Measurements from ENCODE around the gene FKRP. TPM values are rescaled to one million over a fixed set of nuclear protein-coding genes. Genes with fewer than 3 reads are reported as not detected.

The FKRP gene
- total RNA-seq, 1 experiment from 2014 or later = 10.6 TPM

- DNase-seq = no peak
- Histone ChIP-seq H3K9me3 (ENCODE audit: insufficient read depth, low read depth) (no peaks in the 10 kb centered on the region), H3K4me2 (no peak overlapping the region), H3K9me2 (ENCODE audit: insufficient read depth) (no peaks in the 10 kb centered on the region), H3K27me3 (ENCODE audit: insufficient read depth, low read depth) (no peaks in the 10 kb centered on the region), H3K36me3 (ENCODE audit: low read depth) (peaks cover 32% of the 10 kb centered on the region), H4K20me1 (ENCODE audit: insufficient read depth) (peaks cover 74% of the 10 kb centered on the region), H3K4me1 (replicated peaks; ENCODE audit: insufficient read depth) (peaks cover 11% of the 10 kb centered on the region), H2AFZ (no peak overlapping the region), H3K27ac (no peak overlapping the region), H3K79me2 (ENCODE audit: low read depth) (peaks cover 91% of the 10 kb centered on the region), H3K4me3 (no peak overlapping the region), H3F3A (ENCODE audit: insufficient read depth, low read depth) (no peaks in the 10 kb centered on the region)
- ChIA-PET CTCF (no interaction called here), POLR2A (ENCODE audit: unreplicated experiment) (no interaction called here)
- intact Hi-C loops (cut with micrococcal nuclease; ENCODE audit: unreplicated experiment) = no loop called here
- no TSS peak for BruUV-seq (replicated peaks)
- no peak for TF ChIP-seq CTCF (conservative IDR thresholded peaks at IDR 0.05)
- no peak for TF ChIP-seq EZH2 (IDR thresholded peaks at IDR 0.05; ENCODE audit: low read depth)
These were observed 4.4 kb upstream of the FKRP start for GRCh38 chr19:46741447-46741846.

DNA sequence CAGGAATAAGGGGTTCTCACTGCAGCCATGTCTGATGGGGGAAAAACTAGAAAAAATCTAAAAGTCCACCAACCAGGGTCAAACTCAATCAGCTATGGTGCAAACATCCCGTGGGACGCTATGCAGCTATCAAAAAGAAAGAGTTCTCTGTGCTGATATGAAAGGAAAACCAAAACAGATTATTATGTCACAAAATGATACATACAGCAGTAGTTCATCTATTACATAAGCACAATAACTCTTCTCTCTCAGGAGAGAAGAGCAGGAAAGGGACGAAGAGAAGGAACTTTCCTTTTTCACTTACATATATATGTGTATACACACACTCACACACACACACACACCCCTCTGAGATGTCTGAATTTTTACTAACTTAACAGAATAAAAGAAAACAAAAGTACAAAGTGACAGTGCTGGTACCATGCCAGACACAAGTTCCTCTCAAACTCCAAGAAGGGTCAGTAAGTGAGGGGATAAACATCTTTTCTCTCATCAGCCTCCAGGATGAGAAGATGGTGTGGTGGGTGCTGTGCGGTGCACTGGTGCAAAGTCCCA is 2.9 kb upstream of the FKRP start:
- peaks cover 88% of the 10 kb centered on the region for H3K79me2 ChIP-seq (ENCODE audit: low read depth)
- no TSS peak for BruUV-seq (replicated peaks)
- H4K20me1 ChIP-seq (ENCODE audit: insufficient read depth) = peaks cover 64% of the 10 kb centered on the region
- peaks cover 11% of the 10 kb centered on the region for H3K4me1 ChIP-seq (replicated peaks; ENCODE audit: insufficient read depth)
- no peaks in the 10 kb centered on the region for H3K9me3 ChIP-seq (ENCODE audit: insufficient read depth, low read depth)
- H3K27me3 ChIP-seq (ENCODE audit: insufficient read depth, low read depth) = no peaks in the 10 kb centered on the region
- peaks cover 11% of the 10 kb centered on the region; the same call in 1 of the 2 replicates for H3F3A ChIP-seq (ENCODE audit: insufficient read depth, low read depth)
- H2AFZ ChIP-seq = no peak overlapping the region
- H3K27ac ChIP-seq = no peak overlapping the region
- peaks cover 27% of the 10 kb centered on the region for H3K36me3 ChIP-seq (ENCODE audit: low read depth)
- no peak overlapping the region for H3K4me2 ChIP-seq
- ChIA-PET CTCF (interaction anchor here (0.7 kb wide), 1 partner anchor 213 kb away, joined by 3 read pairs; no protein-coding TSS in a partner anchor), POLR2A (ENCODE audit: unreplicated experiment) (no interaction called here)
- no peaks in the 10 kb centered on the region for H3K9me2 ChIP-seq (ENCODE audit: insufficient read depth)
- no peak for TF ChIP-seq CTCF (conservative IDR thresholded peaks at IDR 0.05)
- no peak for TF ChIP-seq EZH2 (IDR thresholded peaks at IDR 0.05; ENCODE audit: low read depth)
- H3K4me3 ChIP-seq = no peak overlapping the region
- DNase-seq = peak in 1 of 2 experiments; percentile 19
- intact Hi-C loops (cut with micrococcal nuclease; ENCODE audit: unreplicated experiment) = no loop called here

DNA sequence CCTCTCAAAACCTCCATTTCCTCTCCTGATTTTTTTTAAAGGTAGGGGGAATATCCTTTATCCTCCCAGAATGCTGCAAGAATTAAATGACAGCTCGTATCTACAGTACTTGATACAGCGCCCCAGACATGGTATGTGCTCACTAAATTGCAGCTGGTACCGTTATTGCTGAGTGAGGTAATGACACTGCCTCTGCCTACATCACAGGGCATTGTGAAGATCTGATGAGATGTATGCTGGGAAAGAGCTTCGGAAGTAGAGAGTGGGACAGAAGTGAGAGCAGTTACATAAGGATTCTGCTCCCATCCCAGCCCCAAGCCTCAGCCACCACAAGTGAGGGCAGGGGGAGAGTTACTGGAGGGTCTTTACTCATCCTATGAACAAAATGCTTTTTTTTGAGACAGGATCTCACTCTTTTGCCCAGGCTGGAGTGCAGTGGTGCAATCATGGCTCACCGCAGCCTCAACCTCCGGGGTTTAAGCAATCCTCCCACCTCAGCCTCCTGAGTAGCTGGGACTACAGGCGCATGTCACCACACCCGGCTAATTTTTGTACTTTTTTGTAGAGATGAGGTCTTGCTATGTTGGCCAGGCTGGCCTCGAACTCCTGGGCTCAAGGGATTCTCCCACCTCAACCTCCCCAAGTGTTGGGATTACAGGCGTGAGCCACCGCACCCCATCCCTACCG is 1.7 kb upstream of the FKRP start:
- BruUV-seq (replicated peaks) = TSS peak; percentile 29
- intact Hi-C loops (cut with micrococcal nuclease; ENCODE audit: unreplicated experiment) = no loop called here

More for the DNA sequence above, 1.7 kb upstream of the FKRP start:
- no peak for DNase-seq
- H3F3A ChIP-seq (ENCODE audit: insufficient read depth, low read depth) = peaks cover 20% of the 10 kb centered on the region; the same call in 1 of the 2 replicates
- H3K4me3 ChIP-seq = peak overlapping the region; percentile 88; the same call in 1 of the 2 replicates
- ChIA-PET POLR2A (ENCODE audit: unreplicated experiment) (no interaction called here), CTCF (interaction anchor here (0.5 to 0.7 kb wide), 3 partner anchors 37 to 85 kb away, joined by 3 to 11 read pairs (median 6); no protein-coding TSS in a partner anchor)
- no peak overlapping the region for H3K27ac ChIP-seq
- H3K27me3 ChIP-seq (ENCODE audit: insufficient read depth, low read depth) = no peaks in the 10 kb centered on the region
- no peaks in the 10 kb centered on the region for H3K9me2 ChIP-seq (ENCODE audit: insufficient read depth)
- H3K36me3 ChIP-seq (ENCODE audit: low read depth) = peaks cover 17% of the 10 kb centered on the region; the same call in 1 of the 2 replicates
- no peaks in the 10 kb centered on the region for H3K9me3 ChIP-seq (ENCODE audit: insufficient read depth, low read depth)
- TF ChIP-seq EZH2 (IDR thresholded peaks at IDR 0.05; ENCODE audit: low read depth) (no peak), CTCF (conservative IDR thresholded peaks at IDR 0.05) (no peak)
- H3K79me2 ChIP-seq (ENCODE audit: low read depth) = peaks cover 76% of the 10 kb centered on the region
- H4K20me1 ChIP-seq (ENCODE audit: insufficient read depth) = peaks cover 53% of the 10 kb centered on the region
- peaks cover 11% of the 10 kb centered on the region for H3K4me1 ChIP-seq (replicated peaks; ENCODE audit: insufficient read depth)
- H3K4me2 ChIP-seq = peak overlapping the region; percentile 82
- H2AFZ ChIP-seq = no peak overlapping the region

Data from PC-9 (cell line).